HepG2 (cell line): ENCODE measurements around the gene ECSCR. TPM values are rescaled to one million over a fixed set of nuclear protein-coding genes. Genes with fewer than 3 reads are reported as not detected.

Source experiments
- ATF1 ChIP-seq: IDR thresholded peaks from 2 replicates; pipeline ENCODE4 v1.6.1; 2016; ENCODE audit warnings: mild to moderate bottlenecking, control low read depth
- CENPX ChIP-seq: sonication (generic); formaldehyde crosslinking; IDR thresholded peaks from 2 replicates; pipeline ENCODE4 v1.9.0; 2021; ENCODE audit warnings: mild to moderate bottlenecking, missing genetic modification reagents, moderate library complexity
- DRAP1 ChIP-seq: IDR thresholded peaks from 2 replicates; pipeline ENCODE4 v1.6.1; 2016; ENCODE audit warnings: missing genetic modification reagents, missing compliant biosample characterization
- GATAD1 ChIP-seq: IDR thresholded peaks from 2 replicates; pipeline ENCODE4 v1.6.1; 2016; ENCODE audit warnings: missing genetic modification reagents, missing compliant biosample characterization
- KDM1A ChIP-seq: IDR thresholded peaks from 2 replicates; pipeline ENCODE4 v1.6.1; 2016; ENCODE audit warnings: missing compliant biosample characterization
- KDM2A ChIP-seq: sonication (generic); formaldehyde crosslinking; IDR thresholded peaks from 2 replicates; pipeline ENCODE4 v1.4.0; 2020; ENCODE audit warnings: low read depth, missing genetic modification reagents, borderline replicate concordance
- MED1 ChIP-seq: sonication (generic); formaldehyde crosslinking; IDR thresholded peaks from 2 replicates; pipeline ENCODE4 v1.4.0; 2020; ENCODE audit warnings: missing genetic modification reagents
- SKIL ChIP-seq: sonication (generic); formaldehyde crosslinking; IDR thresholded peaks from 2 replicates; pipeline ENCODE4 v1.8.0; 2022; ENCODE audit warnings: missing genetic modification reagents, mild to moderate bottlenecking, moderate library complexity, borderline replicate concordance
- ZFP91 ChIP-seq: sonication (generic); formaldehyde crosslinking; IDR thresholded peaks from 2 replicates; pipeline ENCODE4 v1.9.0; 2022; ENCODE audit warnings: missing genetic modification reagents, mild to moderate bottlenecking, borderline replicate concordance
- ZNF124 ChIP-seq: sonication (generic); formaldehyde crosslinking; IDR thresholded peaks from 2 replicates; pipeline ENCODE4 v1.4.0; 2020; ENCODE audit warnings: missing genetic modification reagents
- ZNF207 ChIP-seq: fragments of 450-650 bp; IDR thresholded peaks from 2 replicates; pipeline ENCODE4 v1.6.1; 2016; ENCODE audit warnings: antibody characterized with exemption, borderline replicate concordance
- ZNF441 ChIP-seq: sonication (generic); formaldehyde crosslinking; IDR thresholded peaks from 2 replicates; pipeline ENCODE4 v1.7.0; 2021; ENCODE audit warnings: missing genetic modification reagents, borderline replicate concordance
- ZNF766 ChIP-seq: sonication (generic); formaldehyde crosslinking; IDR thresholded peaks from 2 replicates; pipeline ENCODE4 v1.5.0; 2020; ENCODE audit warnings: missing genetic modification reagents, borderline replicate concordance
- polyA plus RNA-seq, 8 experiments: library from polyadenylated mRNA; depleted of rRNA in 3 of 8; stranded (reverse) in 7 of 8; unstranded in 1 of 8; fragments of >200 nt; fragmentation: Illumina TruSeq in 4 of 8; extraction: Trizol in 4 of 8; gene quantifications; 2 replicates each; pipeline versions ENCODE4 v1.2.1 to v1.2.3, GENCODE V29; 2011 to 2016; ENCODE audit warnings: low read depth in 4 of 8, missing spikeins in 1 of 8, mixed read lengths in 1 of 8; ENCODE audit not compliant: insufficient read depth in 1 of 8
- total RNA-seq, 5 experiments: library from RNA; depleted of rRNA; stranded (reverse); fragments of >200 nt; fragmentation: Illumina TruSeq; extraction: Trizol; gene quantifications; 2 replicates each; pipeline ENCODE4 v1.2.3, GENCODE V29; 2016; ENCODE audit warnings: low read depth in 1 of 5
- TF ChIP-seq, protein P1 (sequence below): sonication (generic); formaldehyde crosslinking; IDR thresholded peaks from 2 replicates; pipeline ENCODE4 v1.8.1; 2023; ENCODE audit warnings: missing genetic modification reagents, mild to moderate bottlenecking, borderline replicate concordance
- TF ChIP-seq, protein P2 (sequence below): sonication (generic); formaldehyde crosslinking; IDR thresholded peaks from 2 replicates; pipeline ENCODE4 v1.4.0; 2020; ENCODE audit warnings: mild to moderate bottlenecking, missing genetic modification reagents
- TF ChIP-seq, protein P3 (sequence below): sonication (generic); formaldehyde crosslinking; IDR thresholded peaks from 2 replicates; pipeline ENCODE4 v1.9.0; 2021; ENCODE audit warnings: missing genetic modification reagents, borderline replicate concordance
- TF ChIP-seq, protein P4 (sequence below): sonication (generic); formaldehyde crosslinking; IDR thresholded peaks from 2 replicates; pipeline ENCODE4; 2020; ENCODE audit warnings: missing genetic modification reagents, mild to moderate bottlenecking, borderline replicate concordance

The ECSCR gene
- total and polyA plus RNA-seq, 2 of the 13 experiments (the other 11 are each of a cell fraction or from before 2014, with no cell fraction given) = 0.18 TPM; not detected in 1

- TF ChIP-seq, protein P1, sequence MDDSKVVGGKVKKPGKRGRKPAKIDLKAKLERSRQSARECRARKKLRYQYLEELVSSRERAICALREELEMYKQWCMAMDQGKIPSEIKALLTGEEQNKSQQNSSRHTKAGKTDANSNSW (CRISPR knock-in tag) = 0 out of 2 replicates have a peak, but pooled peaks have one; percentile 60
- TF ChIP-seq ZFP91 (CRISPR knock-in tag) (peak; percentile 100), KDM2A (peak; percentile 83), MED1 (CRISPR knock-in tag) (0 out of 2 replicates have a peak, but pooled peaks have one; percentile 18), KDM1A (CRISPR knock-in tag) (no peak), ZNF207 (no peak), ATF1 (CRISPR knock-in tag) (peak; percentile 72; the same call in 1 of the 2 replicates), GATAD1 (no peak; the same call in none of the 2 replicates), ZNF124 (CRISPR knock-in tag) (no peak), ZNF441 (CRISPR knock-in tag) (no peak), CENPX (CRISPR knock-in tag) (no peak), DRAP1 (CRISPR knock-in tag) (peak; percentile 32; the same call in 1 of the 2 replicates), SKIL (CRISPR knock-in tag) (no peak), ZNF766 (CRISPR knock-in tag) (no peak)
- TF ChIP-seq, protein P2, sequence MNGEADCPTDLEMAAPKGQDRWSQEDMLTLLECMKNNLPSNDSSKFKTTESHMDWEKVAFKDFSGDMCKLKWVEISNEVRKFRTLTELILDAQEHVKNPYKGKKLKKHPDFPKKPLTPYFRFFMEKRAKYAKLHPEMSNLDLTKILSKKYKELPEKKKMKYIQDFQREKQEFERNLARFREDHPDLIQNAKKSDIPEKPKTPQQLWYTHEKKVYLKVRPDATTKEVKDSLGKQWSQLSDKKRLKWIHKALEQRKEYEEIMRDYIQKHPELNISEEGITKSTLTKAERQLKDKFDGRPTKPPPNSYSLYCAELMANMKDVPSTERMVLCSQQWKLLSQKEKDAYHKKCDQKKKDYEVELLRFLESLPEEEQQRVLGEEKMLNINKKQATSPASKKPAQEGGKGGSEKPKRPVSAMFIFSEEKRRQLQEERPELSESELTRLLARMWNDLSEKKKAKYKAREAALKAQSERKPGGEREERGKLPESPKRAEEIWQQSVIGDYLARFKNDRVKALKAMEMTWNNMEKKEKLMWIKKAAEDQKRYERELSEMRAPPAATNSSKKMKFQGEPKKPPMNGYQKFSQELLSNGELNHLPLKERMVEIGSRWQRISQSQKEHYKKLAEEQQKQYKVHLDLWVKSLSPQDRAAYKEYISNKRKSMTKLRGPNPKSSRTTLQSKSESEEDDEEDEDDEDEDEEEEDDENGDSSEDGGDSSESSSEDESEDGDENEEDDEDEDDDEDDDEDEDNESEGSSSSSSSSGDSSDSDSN (CRISPR knock-in tag) = peak; percentile 18
- TF ChIP-seq, protein P3, sequence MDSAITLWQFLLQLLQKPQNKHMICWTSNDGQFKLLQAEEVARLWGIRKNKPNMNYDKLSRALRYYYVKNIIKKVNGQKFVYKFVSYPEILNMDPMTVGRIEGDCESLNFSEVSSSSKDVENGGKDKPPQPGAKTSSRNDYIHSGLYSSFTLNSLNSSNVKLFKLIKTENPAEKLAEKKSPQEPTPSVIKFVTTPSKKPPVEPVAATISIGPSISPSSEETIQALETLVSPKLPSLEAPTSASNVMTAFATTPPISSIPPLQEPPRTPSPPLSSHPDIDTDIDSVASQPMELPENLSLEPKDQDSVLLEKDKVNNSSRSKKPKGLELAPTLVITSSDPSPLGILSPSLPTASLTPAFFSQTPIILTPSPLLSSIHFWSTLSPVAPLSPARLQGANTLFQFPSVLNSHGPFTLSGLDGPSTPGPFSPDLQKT (CRISPR knock-in tag) = no peak
- TF ChIP-seq, protein P4, sequence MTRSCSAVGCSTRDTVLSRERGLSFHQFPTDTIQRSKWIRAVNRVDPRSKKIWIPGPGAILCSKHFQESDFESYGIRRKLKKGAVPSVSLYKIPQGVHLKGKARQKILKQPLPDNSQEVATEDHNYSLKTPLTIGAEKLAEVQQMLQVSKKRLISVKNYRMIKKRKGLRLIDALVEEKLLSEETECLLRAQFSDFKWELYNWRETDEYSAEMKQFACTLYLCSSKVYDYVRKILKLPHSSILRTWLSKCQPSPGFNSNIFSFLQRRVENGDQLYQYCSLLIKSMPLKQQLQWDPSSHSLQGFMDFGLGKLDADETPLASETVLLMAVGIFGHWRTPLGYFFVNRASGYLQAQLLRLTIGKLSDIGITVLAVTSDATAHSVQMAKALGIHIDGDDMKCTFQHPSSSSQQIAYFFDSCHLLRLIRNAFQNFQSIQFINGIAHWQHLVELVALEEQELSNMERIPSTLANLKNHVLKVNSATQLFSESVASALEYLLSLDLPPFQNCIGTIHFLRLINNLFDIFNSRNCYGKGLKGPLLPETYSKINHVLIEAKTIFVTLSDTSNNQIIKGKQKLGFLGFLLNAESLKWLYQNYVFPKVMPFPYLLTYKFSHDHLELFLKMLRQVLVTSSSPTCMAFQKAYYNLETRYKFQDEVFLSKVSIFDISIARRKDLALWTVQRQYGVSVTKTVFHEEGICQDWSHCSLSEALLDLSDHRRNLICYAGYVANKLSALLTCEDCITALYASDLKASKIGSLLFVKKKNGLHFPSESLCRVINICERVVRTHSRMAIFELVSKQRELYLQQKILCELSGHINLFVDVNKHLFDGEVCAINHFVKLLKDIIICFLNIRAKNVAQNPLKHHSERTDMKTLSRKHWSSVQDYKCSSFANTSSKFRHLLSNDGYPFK (CRISPR knock-in tag) = peak; percentile 82
Measured at GRCh38 chr5:139403787-139404483, 58.6 kb downstream of the ECSCR start, which contains the start of gene SPATA24 (continued).
